Hindlimb muscle (tissue), 1 donor: Measurements from ENCODE around the gene TMEM51. TPM values are rescaled to one million over a fixed set of nuclear protein-coding genes. Genes with fewer than 3 reads are reported as not detected.
A peak's percentile ranks its signal among the peaks of the same experiment; 100 is the strongest.

ENCODE experiments used
- DNase-seq: peaks from one replicate; pipeline ENCODE4 v3.0.0-alpha.2; 2013
- polyA plus RNA-seq: library from polyadenylated mRNA; unstranded; fragments of 120-200 nt; gene quantifications from one replicate; pipeline ENCODE4 v1.2.1, GENCODE V29; 2013; ENCODE audit not compliant: insufficient read length

Gene TMEM51, protein sequence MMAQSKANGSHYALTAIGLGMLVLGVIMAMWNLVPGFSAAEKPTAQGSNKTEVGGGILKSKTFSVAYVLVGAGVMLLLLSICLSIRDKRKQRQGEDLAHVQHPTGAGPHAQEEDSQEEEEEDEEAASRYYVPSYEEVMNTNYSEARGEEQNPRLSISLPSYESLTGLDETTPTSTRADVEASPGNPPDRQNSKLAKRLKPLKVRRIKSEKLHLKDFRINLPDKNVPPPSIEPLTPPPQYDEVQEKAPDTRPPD
- polyA plus RNA-seq, result 11.4 TPM

DNA sequence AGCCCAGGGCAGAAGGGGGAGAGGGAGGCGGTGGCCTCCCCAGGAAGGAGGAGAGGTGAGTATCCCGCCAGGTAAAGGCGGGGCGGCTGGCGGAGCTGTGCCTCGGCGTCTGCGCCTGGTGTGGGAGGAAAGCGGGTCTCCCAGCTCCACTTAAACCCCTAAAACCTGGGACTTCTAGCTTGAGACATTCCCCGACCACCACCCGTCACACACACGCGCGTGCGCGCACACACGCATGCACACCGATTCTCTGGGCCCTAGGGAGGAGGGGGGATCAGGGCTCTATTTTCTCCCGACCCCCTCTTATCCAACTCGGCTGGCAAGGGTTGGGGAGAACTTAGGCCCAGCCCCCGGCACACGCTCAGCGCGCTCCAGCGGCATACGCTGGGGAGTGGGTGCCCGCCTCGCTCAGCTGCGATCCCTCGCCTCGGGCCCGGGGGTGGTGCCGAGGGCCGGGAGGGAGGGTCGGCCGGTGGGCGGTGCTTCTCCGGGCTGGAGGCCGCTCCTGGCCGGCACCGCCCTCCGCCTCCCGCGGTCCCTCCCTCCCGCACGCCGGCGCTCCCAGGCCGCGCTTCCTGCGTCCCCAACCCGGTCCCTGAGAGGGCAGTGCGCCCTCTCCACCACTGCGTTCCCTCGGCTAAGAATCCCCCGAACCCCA is at the start of gene TMEM51:
Gene TMEM51 (plus strand): TSS at position 564 of the 658 bp plus-strand sequence. CDS start 61,341 bp downstream, outside the sequence.
- DNase-seq, result peak; percentile 84

DNA sequence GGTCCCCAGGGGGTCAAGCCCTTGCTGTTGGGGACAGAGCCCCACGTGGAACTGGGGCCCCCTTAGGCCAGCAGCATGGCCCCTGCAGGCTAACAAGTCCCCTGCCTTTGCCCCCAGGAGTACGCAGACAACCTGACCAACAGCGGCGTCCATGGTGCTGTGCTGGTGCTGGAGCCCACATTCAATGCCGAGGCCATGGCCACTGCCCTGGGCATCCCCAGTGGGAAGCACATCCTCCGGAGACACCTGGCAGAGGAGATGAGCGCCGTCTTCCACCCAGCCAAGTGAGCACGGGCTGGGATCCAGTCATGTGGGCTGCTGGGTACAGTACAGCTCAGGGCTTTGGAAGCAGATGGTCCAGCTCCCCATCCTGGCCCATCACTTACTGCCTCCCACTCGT is 49.6 kb upstream of the TMEM51 start:
- no peak for DNase-seq

DNA sequence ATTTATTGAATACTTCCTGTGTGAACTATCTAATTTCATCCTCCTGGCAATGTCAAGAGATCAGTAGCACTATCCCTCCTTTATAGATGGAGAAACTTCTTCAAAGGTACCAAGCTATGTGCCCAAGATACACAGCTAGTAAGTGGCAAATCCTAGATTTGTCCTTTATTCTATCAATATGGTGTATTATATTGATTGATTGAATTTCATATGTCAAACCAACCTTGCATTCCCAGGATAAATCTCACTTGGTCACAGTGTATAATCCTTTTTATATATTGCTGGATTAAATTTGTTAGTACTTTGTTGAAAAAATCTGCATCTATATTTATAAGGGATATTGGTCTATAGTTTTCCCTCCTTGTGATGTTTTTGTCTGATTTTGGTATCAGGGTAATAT is 48.8 kb upstream of the TMEM51 start:
- DNase-seq, result no peak

DNA sequence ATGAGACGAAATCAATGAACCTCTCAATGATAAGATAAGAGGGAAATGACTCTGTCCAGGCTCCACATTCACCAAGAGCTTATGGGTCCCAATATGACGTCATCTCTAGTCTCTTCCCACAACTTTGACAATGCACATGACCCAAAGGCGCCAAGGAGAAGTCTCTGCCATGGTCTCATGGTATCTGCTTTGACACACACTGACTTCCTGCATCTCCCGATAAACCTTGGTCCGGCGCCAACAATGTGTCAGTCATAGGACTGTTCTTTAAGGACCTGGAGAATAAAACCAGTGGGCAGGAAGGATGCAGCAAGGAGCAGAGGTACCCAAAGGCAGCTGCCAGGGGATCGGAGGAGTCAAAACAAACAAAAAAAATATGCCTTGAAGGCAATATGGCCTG is 46.9 kb upstream of the TMEM51 start:
- no peak for DNase-seq

DNA sequence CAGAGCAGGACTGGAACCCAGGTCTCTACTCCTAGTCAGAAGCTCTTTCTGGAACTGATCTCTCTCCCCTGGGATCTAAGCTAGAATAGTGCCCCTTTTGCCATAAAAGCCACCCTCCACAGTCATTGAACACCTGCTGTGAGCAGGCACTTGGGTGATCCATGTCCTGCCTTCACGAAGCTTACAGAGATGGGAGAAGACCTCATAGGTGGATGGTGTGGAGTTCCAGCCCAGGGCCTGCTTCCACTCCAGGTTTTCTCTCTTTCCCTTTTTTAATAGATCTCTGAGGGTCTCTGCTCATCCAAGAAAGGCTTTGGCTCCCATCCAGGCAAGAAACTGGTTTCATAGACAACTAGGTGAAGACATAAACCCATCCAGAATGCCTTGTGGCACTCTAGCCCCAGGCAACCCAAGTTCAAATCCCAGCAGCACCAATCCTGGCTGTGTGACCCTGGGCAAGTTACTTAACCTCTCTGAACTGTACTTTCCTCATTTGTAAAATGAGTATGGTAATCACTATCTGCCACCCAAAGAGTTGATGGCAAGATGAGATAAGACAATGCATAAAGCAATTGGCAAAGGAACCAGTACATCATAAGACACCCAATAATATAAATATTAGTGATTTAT is 46.4 kb upstream of the TMEM51 start:
- DNase-seq, result no peak

DNA sequence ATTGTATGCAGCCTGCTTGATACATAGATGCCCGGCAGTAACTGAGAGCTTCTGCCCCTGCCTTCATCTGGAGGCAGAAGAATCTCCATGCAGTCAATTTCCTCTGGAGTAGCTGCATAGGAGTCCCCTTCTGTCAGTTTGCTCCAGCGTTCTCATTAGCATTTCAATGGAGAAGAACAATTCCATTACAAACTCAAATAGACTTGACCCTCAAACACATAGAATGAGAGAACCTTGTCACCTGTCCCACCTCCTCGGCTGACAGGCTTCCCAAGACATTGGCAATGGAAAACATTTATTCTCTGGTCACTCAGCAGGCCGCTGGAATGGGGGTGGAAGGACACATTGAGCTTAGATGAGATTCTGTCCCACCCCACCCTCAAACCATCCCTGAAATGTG is 45.6 kb upstream of the TMEM51 start:
- no peak for DNase-seq

DNA sequence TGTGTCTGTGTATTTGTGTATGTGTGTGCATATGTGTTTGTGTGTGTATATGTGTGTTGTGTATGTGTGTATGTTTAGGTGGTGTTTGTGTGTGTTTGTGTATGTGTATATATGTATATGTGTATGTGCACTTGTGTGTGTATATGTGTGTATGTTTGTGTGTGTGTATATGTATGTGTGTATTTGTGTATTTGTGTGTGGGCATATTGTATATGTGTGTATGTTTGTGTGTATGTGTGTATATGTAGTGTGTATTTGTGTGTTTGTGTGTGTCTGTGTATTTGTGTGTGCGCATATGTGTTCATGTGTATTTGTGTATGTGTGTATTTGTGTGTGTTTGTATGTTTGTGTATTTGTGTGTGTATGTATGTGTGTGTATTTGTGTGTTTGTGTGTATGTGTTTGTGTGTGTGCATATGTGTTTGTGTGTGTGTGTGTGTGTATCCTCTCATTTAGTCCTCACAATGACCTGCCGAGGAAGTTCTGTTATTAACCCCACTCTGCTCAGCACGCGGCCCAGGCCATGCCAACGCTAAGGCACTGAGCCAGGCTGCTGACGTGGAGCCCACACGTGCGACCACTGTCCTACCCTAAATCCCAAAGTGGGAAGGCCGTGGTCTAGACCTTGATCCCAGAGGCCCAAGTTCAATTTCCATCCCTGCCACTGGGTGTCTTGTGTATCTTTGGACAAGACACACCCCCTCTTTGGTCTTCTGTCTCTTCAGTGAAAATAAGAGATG is 43.2 kb upstream of the TMEM51 start:
- DNase-seq, result no peak

DNA sequence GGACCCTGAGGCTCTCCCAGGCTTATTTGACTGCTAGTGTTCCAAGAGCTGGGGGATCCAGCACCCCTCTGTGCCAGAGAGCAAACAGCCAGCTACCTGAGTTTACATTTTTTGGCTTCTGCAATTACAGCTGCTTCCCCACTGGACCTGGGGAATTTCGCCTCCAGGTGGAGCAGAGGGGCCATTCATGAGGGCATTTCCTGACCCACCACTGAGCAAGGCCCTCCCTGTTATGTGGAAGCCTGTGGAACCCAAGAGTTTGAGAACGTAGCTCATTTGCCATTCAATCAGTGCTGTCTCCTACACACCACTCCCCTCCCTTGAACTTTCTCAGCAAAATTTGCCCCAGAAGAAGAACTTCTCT is 42.7 kb upstream of the TMEM51 start:
- DNase-seq, result no peak

DNA sequence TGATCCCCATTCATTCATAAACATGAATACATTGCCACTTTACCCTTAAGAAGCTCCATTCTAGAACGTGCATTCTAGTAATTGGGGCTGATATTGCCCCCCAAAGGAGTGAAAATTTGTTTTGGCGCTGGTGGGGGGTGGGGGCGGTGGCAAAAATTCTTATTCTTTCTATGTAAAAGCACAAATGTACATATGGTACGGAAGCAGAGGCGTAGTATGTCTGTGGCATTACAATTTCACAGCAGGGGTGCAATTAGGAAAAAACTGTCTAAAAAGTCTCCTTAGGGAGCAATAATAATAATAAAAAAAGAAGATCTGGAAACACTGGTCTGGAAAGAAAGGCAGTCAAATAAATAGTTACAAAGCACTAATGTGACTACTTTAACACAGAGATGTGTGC is 40.4 kb upstream of the TMEM51 start:
- no peak for DNase-seq

DNA sequence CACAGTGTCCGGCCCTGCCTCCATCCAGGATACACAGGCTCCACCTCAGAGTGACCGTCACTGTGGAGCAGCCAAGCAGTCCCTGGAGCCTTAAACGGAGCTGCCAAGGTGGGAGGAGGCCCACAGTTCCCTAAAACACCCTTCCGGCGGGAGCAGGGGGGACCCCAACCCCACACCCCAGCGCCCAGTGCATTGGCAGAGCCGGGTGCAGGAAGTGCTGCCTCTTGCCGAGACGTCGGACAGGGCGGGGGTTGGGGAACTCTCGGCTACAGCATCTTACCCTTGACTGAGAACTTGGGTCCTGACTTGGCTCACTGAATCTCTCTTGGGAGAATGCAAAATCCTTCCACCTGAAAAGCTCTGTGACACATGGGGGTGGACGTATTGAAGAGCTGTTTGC is 38.7 kb upstream of the TMEM51 start:
- DNase-seq, result no peak

DNA sequence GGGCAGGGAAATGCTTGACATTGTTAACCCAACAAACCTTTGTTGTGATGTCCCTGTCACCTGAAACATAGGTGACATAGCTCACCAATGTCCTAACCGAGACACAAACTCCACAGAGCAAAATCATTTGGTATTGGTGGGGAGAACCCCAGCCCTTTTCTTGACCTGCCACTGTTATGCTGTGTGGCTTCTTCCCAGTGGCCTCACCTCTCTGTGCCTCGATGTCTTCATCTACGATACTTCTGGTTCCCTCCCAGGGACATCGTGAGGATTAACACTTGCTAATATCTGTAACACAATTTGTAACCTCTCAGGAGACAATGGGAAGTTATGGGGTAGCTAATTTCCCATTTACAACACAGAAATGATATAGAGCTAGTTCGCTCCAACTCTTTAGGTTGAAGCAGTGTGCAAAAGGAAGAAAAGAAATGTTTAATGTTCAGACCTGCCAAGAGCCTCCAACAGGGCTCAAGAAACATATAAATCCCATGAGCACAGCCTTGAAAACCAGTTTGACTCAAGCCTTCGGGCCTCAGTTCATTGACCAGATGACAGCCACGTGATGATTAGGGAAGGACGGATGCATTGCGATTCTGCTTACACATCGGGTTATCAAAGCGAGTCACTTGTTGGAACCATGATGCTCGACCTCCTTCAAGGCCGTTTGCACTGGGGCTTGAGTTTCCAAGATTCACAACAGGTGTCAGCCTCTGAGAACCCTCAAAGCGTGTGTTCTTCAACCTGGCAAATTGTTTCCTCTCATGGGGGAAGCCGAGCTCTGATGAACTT is 37.8 kb upstream of the TMEM51 start:
- no peak for DNase-seq

DNA sequence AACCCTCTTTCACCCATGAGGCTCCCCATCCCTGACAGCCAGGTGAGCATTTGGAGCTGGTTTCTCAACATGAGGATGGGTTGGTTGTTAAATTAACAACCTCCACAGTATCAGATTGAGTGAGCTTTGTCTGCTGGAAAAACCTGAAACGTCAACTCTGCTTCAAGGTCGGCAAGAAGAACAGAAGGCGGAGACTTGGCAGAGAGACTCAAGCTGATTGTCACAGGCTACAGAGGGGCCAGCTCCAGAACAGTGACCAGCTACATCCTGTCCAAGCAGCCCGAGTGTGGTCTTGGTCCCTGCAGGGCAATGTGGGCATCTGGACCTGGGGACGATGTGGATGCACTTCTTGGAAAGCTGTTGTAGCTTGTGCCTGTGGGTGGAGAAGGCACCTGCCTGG is 36.6 kb upstream of the TMEM51 start:
- DNase-seq, result no peak

DNA sequence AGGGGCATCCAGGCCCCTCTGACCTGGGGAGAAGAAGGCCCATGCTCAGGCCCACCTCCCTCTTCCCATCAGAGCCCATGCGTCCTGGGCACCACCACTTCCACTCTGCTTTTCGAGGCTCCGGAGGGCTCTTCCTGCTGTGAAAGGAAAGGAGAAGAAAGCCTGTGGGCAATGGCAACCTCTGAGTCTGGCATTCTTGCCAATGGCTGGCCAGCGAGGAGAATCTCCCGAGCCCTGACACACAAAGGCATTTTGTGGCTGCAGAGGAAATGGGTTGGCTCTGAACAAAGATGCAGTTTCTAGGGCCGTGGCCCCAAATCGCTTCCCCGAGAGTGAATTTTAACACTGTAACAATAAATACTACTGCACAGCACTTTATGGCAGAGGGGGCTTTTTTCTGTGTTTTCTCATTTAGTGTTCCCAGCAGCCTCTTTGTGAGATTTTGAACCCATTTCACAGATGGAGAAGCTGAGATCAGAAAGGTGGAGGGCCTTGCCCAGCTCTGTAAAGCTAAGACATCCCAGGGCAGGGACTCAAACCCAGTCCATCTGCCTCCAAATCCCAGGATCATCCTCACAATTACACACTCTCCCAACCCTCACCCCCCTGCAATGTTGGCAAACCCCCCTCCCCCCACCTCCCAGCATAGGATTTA is 35.7 kb upstream of the TMEM51 start:
- no peak for DNase-seq

DNA sequence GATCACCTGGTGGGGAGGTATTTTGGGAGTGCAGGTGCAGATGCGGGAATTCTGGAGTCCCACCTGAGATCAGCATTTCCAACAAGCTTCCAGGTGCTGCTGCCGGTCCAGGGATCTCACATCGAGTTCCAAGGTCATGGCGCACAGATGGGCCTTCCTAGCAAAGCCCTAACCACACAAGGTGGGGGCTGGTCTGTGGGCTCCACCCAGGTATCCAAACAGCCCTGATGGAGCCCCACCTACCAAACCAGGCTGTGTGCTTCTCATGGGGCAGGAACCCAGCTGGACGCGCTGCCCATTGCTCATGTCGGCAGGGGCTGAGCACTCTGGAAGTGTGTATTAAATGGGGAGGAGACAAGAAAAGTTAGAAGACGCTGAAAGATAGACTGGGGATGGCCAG is 35.0 kb upstream of the TMEM51 start:
- no peak for DNase-seq

DNA sequence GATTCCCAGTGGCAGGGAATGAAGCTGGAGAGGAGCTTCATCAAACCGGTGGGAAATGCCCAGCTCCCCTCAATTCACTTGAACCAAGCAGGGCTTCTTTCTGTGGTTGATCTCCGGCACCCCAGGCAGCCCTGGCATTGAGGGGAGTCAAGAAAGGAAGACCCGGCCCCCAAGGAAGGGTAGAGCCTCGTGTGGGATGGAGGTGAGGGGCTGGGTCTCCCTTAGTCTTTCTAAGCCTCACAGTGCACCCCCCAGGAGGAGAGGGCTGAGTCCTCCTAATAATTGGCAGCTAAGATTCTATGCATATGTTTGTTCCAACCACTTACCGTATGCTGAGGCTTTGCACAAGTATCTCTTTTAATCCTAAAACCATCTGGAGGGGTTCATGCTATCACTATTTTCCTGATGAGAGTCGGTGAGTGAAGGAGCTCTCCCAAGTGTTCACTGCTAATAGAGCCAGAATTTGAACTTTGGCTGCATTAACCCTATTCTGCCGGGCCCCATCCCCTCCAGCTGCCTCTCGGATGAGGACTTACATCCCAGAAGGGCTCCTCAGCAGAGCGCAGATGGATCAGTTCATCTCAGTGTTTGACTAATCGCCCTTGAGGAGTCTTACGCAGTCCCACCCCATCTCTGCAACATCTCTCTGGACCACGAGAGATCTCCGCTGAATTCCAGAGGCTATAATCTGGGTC is 33.1 kb upstream of the TMEM51 start:
- no peak for DNase-seq

DNA sequence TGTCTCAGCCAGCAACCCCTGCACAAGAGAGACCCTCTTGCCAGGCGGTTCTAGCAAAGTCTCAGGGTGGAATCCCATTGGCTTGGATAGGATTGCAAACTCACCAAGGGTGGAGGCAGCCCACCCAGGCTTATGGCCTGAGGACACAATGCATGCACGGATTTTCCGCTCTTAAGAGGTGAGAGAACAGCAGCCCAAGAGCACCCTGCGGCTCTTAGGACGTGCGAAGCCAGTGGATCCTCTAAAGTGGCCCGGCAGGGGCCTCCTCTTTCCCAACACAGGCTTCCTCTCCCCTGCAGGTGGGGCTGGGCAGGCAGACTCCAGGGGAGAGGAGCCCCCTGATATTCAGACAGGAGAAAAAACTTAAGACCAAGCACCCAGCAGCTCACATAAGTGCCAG is 31.2 kb upstream of the TMEM51 start:
- DNase-seq, result no peak

DNA sequence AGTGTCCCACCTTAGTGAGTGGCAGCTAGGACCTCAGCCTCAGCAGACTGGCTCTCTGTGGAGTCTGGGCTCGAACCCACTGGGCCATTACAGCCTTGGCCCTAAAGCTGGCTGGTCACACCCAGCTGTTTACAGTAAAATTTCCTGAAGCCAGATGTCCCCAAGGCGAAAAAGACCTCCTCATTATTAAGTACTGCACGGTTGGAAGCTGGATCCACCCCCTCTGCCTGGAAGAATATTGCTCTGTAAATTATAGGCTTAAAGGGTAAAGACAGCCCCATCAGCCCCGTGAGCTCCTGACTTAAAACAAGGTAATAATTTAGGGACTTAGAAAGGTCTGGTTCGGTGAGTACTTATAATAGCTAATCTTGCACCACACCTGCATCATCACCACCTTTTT is 30.3 kb upstream of the TMEM51 start:
- no peak for DNase-seq

DNA sequence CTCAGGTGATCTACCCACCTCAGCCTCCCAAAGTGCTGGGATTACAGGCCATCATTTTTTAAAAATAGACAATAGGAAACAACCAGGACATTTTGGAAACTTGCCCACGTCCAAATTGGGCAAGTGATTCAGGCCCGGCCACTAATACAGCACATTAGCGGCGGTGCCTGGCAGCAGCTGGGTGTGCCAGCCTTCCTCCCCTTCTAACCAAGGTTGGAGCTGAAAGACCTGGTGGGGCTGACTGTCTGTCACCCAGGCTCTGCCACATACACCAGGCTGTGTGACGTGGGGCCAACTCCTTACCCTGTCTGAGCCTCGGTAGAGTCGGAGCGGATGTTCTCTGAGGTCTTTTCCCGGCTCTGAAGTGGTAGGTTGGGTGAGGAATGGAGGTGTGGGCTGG is 29.6 kb upstream of the TMEM51 start:
- no peak for DNase-seq

DNA sequence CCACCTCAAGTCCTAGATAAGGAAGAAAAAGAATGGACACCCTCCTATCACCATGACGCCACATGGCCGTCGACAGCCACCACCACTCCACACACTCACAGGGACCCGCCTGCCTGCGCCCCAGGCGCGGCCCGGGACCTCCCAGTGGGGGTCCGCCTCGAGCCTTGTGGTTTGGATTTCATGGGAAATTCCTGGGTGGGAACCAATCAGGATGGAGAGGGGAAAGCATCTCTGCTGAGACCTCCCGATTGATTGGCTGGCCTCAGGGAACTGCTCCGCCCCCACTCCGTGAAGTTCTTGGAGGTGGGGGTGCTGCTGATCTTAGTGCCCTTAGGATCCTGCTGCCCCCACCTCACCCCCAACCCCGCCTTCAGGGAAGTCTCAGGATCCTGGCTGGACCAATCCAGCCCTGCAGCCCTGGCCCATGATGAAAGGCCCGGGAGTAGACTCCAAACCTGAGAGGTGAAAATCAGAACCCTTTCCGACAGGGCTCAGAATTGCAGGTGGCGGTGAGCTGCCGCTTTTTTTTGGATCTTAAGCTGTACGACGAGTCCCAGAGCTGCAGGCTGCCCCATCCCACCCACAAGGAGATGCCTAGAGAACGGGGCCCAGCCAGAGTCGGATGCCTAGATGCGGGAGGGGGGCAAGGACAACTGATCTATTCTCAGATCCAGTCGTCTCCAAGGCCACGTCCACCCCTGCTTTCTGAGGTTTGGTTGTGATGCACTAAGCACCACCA is 29.0 kb upstream of the TMEM51 start:
- no peak for DNase-seq

DNA sequence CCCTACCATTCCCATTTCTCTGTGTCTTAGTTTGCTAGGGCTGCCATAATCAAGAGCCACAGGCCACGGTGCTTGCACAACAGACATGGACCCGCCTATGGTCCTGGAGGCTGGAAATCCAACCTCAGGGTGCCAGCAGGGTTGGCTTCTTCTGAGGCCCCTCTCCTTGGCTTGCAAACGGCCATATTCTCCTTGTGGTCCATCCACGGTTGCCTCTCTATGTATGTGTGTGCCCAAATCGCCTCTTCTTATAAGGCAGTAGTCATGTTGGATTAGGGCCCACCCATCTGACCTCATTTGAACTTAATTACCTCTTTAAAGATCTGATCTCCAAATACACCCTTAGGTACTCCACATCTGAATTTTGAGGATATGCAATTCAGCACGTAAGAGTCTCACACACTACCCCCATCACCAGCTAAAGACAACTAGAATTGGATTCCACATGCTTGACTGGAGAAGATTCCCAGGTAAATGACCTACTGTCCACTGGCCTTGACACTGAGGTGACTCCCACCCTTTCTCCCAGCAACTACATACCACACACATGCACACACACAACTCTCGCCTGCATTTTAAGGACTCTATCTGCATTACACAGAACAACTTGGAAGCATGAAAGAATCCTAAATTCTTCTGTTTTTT is 28.3 kb upstream of the TMEM51 start:
- no peak for DNase-seq
